Loucy (cell line): ENCODE measurements around the gene MTF1.
A peak's percentile ranks its signal among the peaks of the same experiment; 100 is the strongest.

Experiments used
- H2AFZ ChIP-seq: fragments of 200-600 bp; sonication (generic); 2 replicates; pipeline ENCODE4 v1.6.0; 2016; ENCODE audit warnings: antibody characterized with exemption, mild to moderate bottlenecking, low read length, moderate library complexity
- H3F3A ChIP-seq: fragments of 200-600 bp; 2 replicates; pipeline ENCODE4 v1.6.0; 2016; ENCODE audit warnings: antibody characterized with exemption, low read depth, mild to moderate bottlenecking
- H3K27me3 ChIP-seq: fragments of 200-600 bp; sonication (generic); 2 replicates; pipeline ENCODE4 v1.6.1; 2014; ENCODE audit warnings: low read length, mild to moderate bottlenecking; ENCODE audit not compliant: insufficient read depth, poor library complexity, severe bottlenecking
- H3K36me3 ChIP-seq: fragments of 200-600 bp; sonication (generic); 2 replicates; pipeline ENCODE4 v1.6.1; 2016; ENCODE audit warnings: low read length; ENCODE audit not compliant: insufficient read depth
- H3K4me1 ChIP-seq: fragments of 200-600 bp; sonication (generic); 2 replicates; pipeline ENCODE4 v1.5.1; 2014; ENCODE audit warnings: low read length, mild to moderate bottlenecking; ENCODE audit not compliant: insufficient read depth, poor library complexity, severe bottlenecking
- H3K4me2 ChIP-seq: fragments of 200-600 bp; sonication (generic); 2 replicates; pipeline ENCODE4 v1.6.0; 2014; ENCODE audit warnings: antibody characterized with exemption, low read length, low read depth, mild to moderate bottlenecking; ENCODE audit not compliant: poor library complexity, severe bottlenecking
- H3K4me3 ChIP-seq: fragments of 200-600 bp; sonication (generic); 2 replicates; pipeline ENCODE4 v1.5.1; 2014; ENCODE audit warnings: low read length, mild to moderate bottlenecking, mixed read lengths; ENCODE audit not compliant: poor library complexity, severe bottlenecking
- H3K79me2 ChIP-seq: fragments of 200-600 bp; sonication (generic); 2 replicates; pipeline ENCODE4 v1.6.1; 2014; ENCODE audit warnings: low read length; ENCODE audit not compliant: insufficient read depth
- H3K9ac ChIP-seq: fragments of 200-600 bp; sonication (generic); 2 replicates; pipeline ENCODE4 v1.6.0; 2014; ENCODE audit warnings: mild to moderate bottlenecking, low read depth, low read length, moderate library complexity; ENCODE audit not compliant: poor library complexity, severe bottlenecking
- H3K9me2 ChIP-seq: fragments of 200-600 bp; sonication (generic); replicated peaks from 2 replicates; pipeline ENCODE4 v1.6.1; 2016; ENCODE audit warnings: low read depth, low read length, mixed read lengths
- H3K9me3 ChIP-seq: fragments of 200-600 bp; sonication (generic); 2 replicates; pipeline ENCODE4 v1.6.1; 2014; ENCODE audit warnings: mild to moderate bottlenecking, antibody characterized with exemption, low read length, low read depth; ENCODE audit not compliant: insufficient read depth
- H4K20me1 ChIP-seq: fragments of 200-600 bp; sonication (generic); 2 replicates; pipeline ENCODE4 v1.6.0; 2014; ENCODE audit warnings: antibody characterized with exemption, low read length, mild to moderate bottlenecking; ENCODE audit not compliant: insufficient read depth, poor library complexity, severe bottlenecking
- EZH2phosphoT487 ChIP-seq: fragments of 200-600 bp; IDR thresholded peaks from 2 replicates; pipeline ENCODE4 v1.6.1; 2018; ENCODE audit warnings: antibody characterized with exemption, mild to moderate bottlenecking, moderate library complexity, borderline replicate concordance
- TF ChIP-seq, protein P1 (sequence below): fragments of 200-600 bp; sonication (generic); conservative IDR thresholded peaks from 2 replicates; pipeline ENCODE4 v1.5.1; 2014; ENCODE audit warnings: mild to moderate bottlenecking, antibody characterized with exemption, low read length

Gene MTF1

DNA sequence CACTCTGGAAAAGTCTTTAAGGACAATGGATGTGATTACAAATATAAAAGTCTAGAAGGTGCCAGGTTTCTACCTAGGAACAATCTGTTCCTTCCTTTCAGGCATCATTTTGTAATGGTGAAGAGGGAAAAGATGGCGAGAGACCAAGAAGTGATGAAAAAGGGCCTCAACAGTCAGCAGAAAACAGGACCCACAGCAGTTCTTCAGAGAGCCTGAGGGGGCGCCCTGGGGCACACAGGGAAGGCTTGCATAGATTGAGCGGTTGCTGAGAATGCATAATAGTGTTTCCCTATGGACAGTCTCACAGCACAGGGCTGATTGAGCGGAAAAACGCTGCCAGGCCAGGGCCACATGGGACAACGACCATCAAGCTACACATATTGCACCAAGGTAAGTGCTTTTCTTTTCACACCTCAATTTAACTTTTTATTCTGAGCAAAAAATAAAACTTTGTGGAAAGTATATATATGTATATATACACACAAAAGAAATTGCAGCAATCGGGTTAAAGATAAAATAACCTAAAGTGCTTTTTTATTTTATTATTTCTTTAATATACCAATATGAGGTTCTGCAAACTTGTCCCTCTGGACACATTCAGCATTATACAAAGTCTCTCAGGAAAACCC, 48.3 kb downstream of the MTF1 start:
- Histone ChIP-seq H3K36me3 (peaks cover 9% of the 10 kb centered on the region; the same call in 1 of the 2 replicates), H3K4me3 (no peak overlapping the region)

DNA sequence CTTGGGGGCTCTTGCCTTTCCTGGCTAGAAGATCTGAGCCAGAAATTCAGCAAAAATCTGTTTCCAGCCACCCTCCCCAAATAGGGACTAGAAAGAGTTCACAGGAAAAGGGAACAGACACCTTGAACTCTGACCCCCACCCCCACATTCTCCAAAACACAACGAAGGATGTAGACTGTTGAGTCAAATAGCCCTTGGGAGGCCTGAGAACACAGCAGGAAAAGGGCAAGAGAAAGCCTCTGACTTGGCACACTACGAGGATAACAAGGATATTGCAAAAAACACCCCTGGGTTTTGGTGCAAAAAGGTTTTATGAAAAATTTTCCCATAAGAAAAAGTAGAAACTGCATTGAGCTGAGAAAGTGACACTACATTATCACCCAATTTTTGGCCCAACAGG, 49.5 kb downstream of the MTF1 start:
- H3F3A ChIP-seq = no peaks in the 10 kb centered on the region
- TF ChIP-seq, protein P1, sequence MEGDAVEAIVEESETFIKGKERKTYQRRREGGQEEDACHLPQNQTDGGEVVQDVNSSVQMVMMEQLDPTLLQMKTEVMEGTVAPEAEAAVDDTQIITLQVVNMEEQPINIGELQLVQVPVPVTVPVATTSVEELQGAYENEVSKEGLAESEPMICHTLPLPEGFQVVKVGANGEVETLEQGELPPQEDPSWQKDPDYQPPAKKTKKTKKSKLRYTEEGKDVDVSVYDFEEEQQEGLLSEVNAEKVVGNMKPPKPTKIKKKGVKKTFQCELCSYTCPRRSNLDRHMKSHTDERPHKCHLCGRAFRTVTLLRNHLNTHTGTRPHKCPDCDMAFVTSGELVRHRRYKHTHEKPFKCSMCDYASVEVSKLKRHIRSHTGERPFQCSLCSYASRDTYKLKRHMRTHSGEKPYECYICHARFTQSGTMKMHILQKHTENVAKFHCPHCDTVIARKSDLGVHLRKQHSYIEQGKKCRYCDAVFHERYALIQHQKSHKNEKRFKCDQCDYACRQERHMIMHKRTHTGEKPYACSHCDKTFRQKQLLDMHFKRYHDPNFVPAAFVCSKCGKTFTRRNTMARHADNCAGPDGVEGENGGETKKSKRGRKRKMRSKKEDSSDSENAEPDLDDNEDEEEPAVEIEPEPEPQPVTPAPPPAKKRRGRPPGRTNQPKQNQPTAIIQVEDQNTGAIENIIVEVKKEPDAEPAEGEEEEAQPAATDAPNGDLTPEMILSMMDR = no peak
- TF ChIP-seq EZH2phosphoT487 = no peak
- H3K9ac ChIP-seq = no peak overlapping the region
- H3K27me3 ChIP-seq = no peaks in the 10 kb centered on the region
- peaks cover 26% of the 10 kb centered on the region for H4K20me1 ChIP-seq
- H3K36me3 ChIP-seq = peaks cover 12% of the 10 kb centered on the region; the same call in 1 of the 2 replicates
- H3K4me2 ChIP-seq = no peak overlapping the region
- peaks cover 35% of the 10 kb centered on the region for H3K79me2 ChIP-seq
- H3K9me3 ChIP-seq = no peaks in the 10 kb centered on the region
- H3K9me2 ChIP-seq = no peaks in the 10 kb centered on the region
- peaks cover 20% of the 10 kb centered on the region for H3K4me1 ChIP-seq
- H2AFZ ChIP-seq = no peak overlapping the region
- no peak overlapping the region for H3K4me3 ChIP-seq

More for the DNA sequence above, 48.3 kb downstream of the MTF1 start:
- TF ChIP-seq, protein P1 = peak; percentile 91
- TF ChIP-seq EZH2phosphoT487 = no peak
- Histone ChIP-seq H3K9ac (no peak overlapping the region), H3F3A (no peaks in the 10 kb centered on the region), H3K4me2 (no peak overlapping the region), H3K27me3 (no peaks in the 10 kb centered on the region), H4K20me1 (peaks cover 15% of the 10 kb centered on the region), H2AFZ (no peak overlapping the region), H3K9me3 (no peaks in the 10 kb centered on the region), H3K9me2 (no peaks in the 10 kb centered on the region), H3K4me1 (peaks cover 14% of the 10 kb centered on the region), H3K79me2 (peaks cover 24% of the 10 kb centered on the region)

DNA sequence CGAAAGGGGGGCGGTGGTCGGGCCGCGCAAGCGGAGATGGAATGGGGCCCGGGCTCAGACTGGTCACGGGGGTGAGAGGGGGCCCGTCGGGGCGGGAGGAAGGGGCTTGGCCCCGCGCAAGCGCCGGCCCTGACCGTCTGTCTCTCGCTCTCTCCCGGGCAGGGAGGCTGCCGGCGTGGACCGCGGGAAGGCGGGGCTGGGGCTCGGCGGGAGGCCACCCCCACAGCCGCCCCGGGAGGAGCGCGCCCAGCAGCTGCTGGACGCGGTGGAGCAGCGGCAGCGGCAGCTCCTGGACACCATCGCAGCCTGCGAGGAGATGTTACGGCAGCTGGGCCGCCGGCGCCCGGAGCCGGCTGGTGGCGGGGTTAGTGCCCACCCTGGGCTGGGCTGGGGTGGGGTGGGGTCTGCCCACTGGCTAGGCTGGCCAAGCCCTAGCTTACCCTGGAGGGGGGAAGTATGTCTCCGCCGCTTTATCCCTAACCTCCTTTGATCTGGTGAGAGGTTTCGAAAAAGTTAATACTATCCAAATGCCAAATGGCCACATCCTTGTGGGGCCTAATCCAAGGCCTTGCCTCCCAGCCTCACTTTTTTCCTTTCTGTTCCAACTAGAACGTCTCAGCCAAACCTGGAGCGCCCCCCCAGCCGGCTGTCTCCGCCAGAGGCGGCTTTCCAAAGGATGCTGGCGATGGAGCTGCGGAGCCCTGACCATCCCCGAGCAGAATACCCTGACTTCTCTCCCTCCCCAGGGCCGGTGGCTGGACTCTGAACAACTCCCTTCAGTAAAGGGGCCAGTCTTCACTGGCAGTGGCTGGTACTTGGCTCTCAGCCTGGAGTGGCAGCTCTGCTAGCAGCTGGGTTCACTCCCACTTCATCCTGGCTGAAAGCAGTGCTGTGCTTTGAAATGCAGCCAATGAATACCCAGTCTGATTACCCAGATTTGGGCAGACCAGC, 50.7 kb downstream of the MTF1 start:
- H3K79me2 ChIP-seq = peaks cover 43% of the 10 kb centered on the region
- H2AFZ ChIP-seq = peak overlapping the region; percentile 87
- H3K9me2 ChIP-seq = no peaks in the 10 kb centered on the region
- H4K20me1 ChIP-seq = peaks cover 35% of the 10 kb centered on the region
- peak overlapping the region; percentile 88 for H3K4me2 ChIP-seq
- peak overlapping the region; percentile 97 for H3K4me3 ChIP-seq
- no peaks in the 10 kb centered on the region for H3F3A ChIP-seq
- no peaks in the 10 kb centered on the region for H3K9me3 ChIP-seq
- peak overlapping the region; percentile 90 for H3K9ac ChIP-seq
- peaks cover 20% of the 10 kb centered on the region for H3K4me1 ChIP-seq
- no peaks in the 10 kb centered on the region for H3K27me3 ChIP-seq
- peaks cover 22% of the 10 kb centered on the region; the same call in 1 of the 2 replicates for H3K36me3 ChIP-seq
- TF ChIP-seq EZH2phosphoT487 = no peak
- TF ChIP-seq, protein P1 = no peak
